GM12891 (cell line): ENCODE measurements around the gene DOCK4.

ENCODE experiments used
- DNase-seq: peaks from one replicate; pipeline ENCODE4 v3.0.0; 2011; ENCODE audit warnings: low spot score; ENCODE audit not compliant: insufficient read length
- FAIRE-seq: peaks from 2 replicates; lab custom pipeline; 2011; peaks lifted over from hg19 to GRCh38; lab: Jason Lieb, UNC
- PAX5 ChIP-seq: IDR thresholded peaks from 2 replicates; pipeline ENCODE4 v1.6.1; 2011; ENCODE audit warnings: low read length, moderate library complexity, mild to moderate bottlenecking; ENCODE audit not compliant: insufficient read depth, severe bottlenecking
- POLR2A ChIP-seq: IDR thresholded peaks from 2 replicates; pipeline ENCODE4 v1.6.1; 2011; ENCODE audit warnings: low read depth, low read length, control low read depth
- POLR2AphosphoS5 ChIP-seq: IDR thresholded peaks from 2 replicates; pipeline ENCODE4 v1.6.1; 2011; ENCODE audit warnings: low read depth, low read length, control low read depth
- POU2F2 ChIP-seq: IDR thresholded peaks from 2 replicates; pipeline ENCODE4 v1.6.1; 2011; ENCODE audit warnings: low read depth, mild to moderate bottlenecking, control low read depth, low read length, moderate library complexity
- SPI1 ChIP-seq: IDR thresholded peaks from 2 replicates; pipeline ENCODE4 v1.6.1; 2011; ENCODE audit warnings: low read depth, low read length, control low read depth
- TAF1 ChIP-seq: IDR thresholded peaks from 2 replicates; pipeline ENCODE4 v1.6.1; 2011; ENCODE audit warnings: low read depth, low read length, control low read depth

DOCK4 gene

GRCh38 chr7:111894518-111894917 lies 311.7 kb downstream of the DOCK4 start:
- no peak for TF ChIP-seq POLR2AphosphoS5
- TF ChIP-seq SPI1 = no peak
- no peak for TF ChIP-seq PAX5
- no peak for TF ChIP-seq POU2F2
- FAIRE-seq (no peak), DNase-seq (no peak)

GRCh38 chr7:111893190-111893589 lies 313.0 kb downstream of the DOCK4 start:
- FAIRE-seq (no peak), DNase-seq (no peak)
- TF ChIP-seq SPI1 = no peak
- no peak for TF ChIP-seq POU2F2
- TF ChIP-seq TAF1 = no peak
- TF ChIP-seq POLR2AphosphoS5 = no peak
- no peak for TF ChIP-seq POLR2A
- no peak for TF ChIP-seq PAX5

GRCh38 chr7:111892588-111892987 lies 313.6 kb downstream of the DOCK4 start:
- DNase-seq (no peak), FAIRE-seq (no peak)
- no peak for TF ChIP-seq SPI1
- TF ChIP-seq POLR2A = no peak
- TF ChIP-seq TAF1 = no peak
- TF ChIP-seq POLR2AphosphoS5 = no peak
- no peak for TF ChIP-seq POU2F2
- no peak for TF ChIP-seq PAX5

GRCh38 chr7:111887734-111888133 lies 318.5 kb downstream of the DOCK4 start:
- TF ChIP-seq POLR2AphosphoS5 = no peak
- TF ChIP-seq POU2F2 = no peak
- no peak for TF ChIP-seq POLR2A
- TF ChIP-seq SPI1 = no peak
- no peak for TF ChIP-seq TAF1
- no peak for TF ChIP-seq PAX5
- no peak for DNase-seq
- no peak for FAIRE-seq

GRCh38 chr7:111886233-111886632 lies 320.0 kb downstream of the DOCK4 start:
- DNase-seq (no peak), FAIRE-seq (no peak)
- TF ChIP-seq SPI1 = no peak

GRCh38 chr7:111883241-111883640 lies 323.0 kb downstream of the DOCK4 start:
- no peak for DNase-seq
- TF ChIP-seq TAF1 = no peak
- no peak for TF ChIP-seq PAX5
- TF ChIP-seq POU2F2 = no peak
- no peak for TF ChIP-seq SPI1
- no peak for TF ChIP-seq POLR2AphosphoS5
- TF ChIP-seq POLR2A = no peak
- FAIRE-seq = no peak

- DNase-seq (no peak), FAIRE-seq (no peak)
- TF ChIP-seq POU2F2 (no peak), PAX5 (no peak), POLR2AphosphoS5 (no peak), SPI1 (no peak), POLR2A (no peak), TAF1 (no peak)
These were observed 327.4 kb downstream of the DOCK4 start for GRCh38 chr7:111878785-111879184.

GRCh38 chr7:111877931-111878330 lies 328.3 kb downstream of the DOCK4 start:
- TF ChIP-seq POLR2A = no peak
- no peak for TF ChIP-seq PAX5
- TF ChIP-seq SPI1 = no peak
- no peak for TF ChIP-seq POLR2AphosphoS5
- no peak for TF ChIP-seq POU2F2
- TF ChIP-seq TAF1 = no peak
- no peak for DNase-seq
- FAIRE-seq = no peak

- FAIRE-seq = no peak
- TF ChIP-seq TAF1 (no peak), SPI1 (no peak), POLR2AphosphoS5 (no peak), PAX5 (no peak), POU2F2 (no peak), POLR2A (no peak)
- no peak for DNase-seq
These were observed 332.1 kb downstream of the DOCK4 start for GRCh38 chr7:111873963-111874690.

- TF ChIP-seq POLR2A = no peak
- no peak for TF ChIP-seq TAF1
- TF ChIP-seq POLR2AphosphoS5 = no peak
- TF ChIP-seq POU2F2 = no peak
- no peak for TF ChIP-seq SPI1
- DNase-seq = no peak
- FAIRE-seq = no peak
These were observed 332.9 kb downstream of the DOCK4 start for GRCh38 chr7:111873326-111873646.
